Epithelial cell of prostate (primary cell): ENCODE results near the gene TTR.

Source experiments
- DNase-seq: peaks from one replicate; pipeline ENCODE4 v3.0.0-alpha.2; 2011; ENCODE audit warnings: low read depth, low spot score
- H3K27ac ChIP-seq: fragments of 450-650 bp; 2 replicates; pipeline ENCODE4 v1.5.1; 2017; ENCODE audit warnings: mild to moderate bottlenecking

The TTR gene

DNA sequence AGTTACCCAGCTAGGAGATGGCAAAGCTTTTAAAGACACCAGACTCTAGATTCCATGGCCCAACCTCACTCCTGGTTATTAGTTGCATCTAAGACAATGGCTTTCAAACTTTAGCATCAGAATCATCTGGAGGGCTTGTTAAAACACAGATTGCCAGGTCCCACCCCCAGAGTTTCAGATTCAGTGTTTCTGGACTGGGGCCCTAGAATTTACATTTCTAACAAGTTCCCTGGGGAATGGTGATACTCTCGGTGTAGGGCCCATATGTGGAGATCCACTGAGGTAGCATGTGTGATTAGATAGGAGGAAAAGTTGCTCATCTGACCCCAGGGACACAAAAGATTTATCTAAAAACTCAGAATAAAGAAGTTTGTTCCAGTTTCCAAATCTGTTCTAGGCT is 14.5 kb upstream of the TTR start:
- no peak for DNase-seq

DNA sequence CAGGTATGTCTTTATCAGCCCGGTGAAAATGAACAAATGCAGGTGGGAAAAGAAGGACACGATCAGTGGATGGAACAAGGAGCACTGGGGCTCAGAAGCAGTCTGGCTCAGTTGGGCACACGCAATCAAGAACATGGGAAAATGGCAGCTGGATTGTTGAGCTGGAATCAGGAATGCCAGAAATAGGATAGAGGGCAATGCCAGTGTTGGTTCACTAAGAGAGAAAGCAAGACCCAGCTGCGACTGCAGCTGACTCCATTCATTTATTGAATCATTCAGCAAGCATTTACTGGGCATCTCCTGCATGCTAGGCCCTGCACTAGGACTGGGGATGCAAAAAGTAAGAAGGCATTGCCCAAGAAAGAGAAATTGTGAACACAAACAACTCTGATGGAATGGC is 13.6 kb upstream of the TTR start:
- no peak for DNase-seq
- no peak overlapping the region for H3K27ac ChIP-seq

More for the DNA sequence above, 14.5 kb upstream of the TTR start:
- no peak overlapping the region for H3K27ac ChIP-seq

- DNase-seq: no peak
- H3K27ac ChIP-seq: no peak overlapping the region
These were observed 12.3 kb upstream of the TTR start for GRCh38 chr18:31579375-31579774.

GRCh38 chr18:31581498-31582197 is 10.0 kb upstream of the TTR start:
- no peak for DNase-seq
- H3K27ac ChIP-seq: peak overlapping the region; percentile 5

DNA sequence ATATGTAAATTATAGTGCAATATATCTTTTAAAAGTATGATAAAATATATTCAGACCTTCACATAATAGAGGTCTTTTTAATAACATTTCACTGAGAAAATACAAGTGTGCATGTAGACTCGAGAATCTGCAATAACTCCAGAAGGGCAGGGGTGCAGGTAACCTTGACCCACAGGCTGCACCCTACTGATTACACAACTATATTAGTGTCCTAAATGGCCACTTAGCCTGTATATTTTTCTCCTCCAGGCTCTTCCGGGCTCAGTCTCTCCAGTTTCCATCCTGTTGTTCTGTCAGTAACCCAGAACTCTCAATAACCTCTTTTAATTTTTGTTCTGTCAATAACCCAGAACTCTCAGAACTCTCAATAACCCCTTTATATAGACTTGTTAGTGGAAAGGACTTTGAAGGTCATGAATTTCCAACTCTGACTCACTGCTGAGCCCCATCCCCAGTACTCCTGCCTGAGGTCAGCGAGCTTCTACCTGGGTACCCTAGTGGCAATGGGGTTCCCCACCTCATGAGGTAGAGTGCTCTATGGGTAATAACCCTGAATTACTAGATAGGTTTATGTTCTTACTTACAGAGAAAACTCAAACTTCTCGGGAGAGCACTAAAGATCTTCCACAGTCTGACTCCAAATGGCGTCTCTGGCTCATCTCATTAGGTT is 8.4 kb upstream of the TTR start:
- no peak for DNase-seq
- H3K27ac ChIP-seq: no peak overlapping the region

DNA sequence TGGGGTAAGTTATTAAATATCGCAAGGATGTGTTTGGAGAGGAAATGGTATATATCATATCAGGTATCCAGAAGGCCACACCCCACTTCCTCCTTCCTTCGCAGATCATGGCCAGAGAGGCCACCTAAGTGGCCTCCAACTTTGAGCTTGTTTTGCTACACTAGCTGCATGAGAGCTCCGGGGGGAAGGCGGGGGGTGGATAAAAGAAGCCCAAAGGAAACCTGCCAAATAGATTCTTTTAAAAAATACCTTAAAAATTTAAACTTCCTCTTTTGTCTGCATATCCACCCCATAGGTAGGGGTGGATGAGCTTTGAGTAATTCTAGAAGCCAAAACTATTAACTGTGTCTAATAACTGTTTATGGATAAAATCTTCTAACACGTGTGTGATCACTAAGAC is 5.7 kb upstream of the TTR start:
- H3K27ac ChIP-seq: no peak overlapping the region
- no peak for DNase-seq

- no peak for DNase-seq
These were observed 5.1 kb upstream of the TTR start for GRCh38 chr18:31586616-31587015.

GRCh38 chr18:31587529-31587928 is 4.1 kb upstream of the TTR start:
- no peak overlapping the region for H3K27ac ChIP-seq

More at GRCh38 chr18:31586616-31587015, 5.1 kb upstream of the TTR start:
- no peak overlapping the region for H3K27ac ChIP-seq

GRCh38 chr18:31590570-31590969 is 1.1 kb upstream of the TTR start:
- no peak for DNase-seq
- no peak overlapping the region for H3K27ac ChIP-seq

More at GRCh38 chr18:31587529-31587928, 4.1 kb upstream of the TTR start:
- no peak for DNase-seq

DNA sequence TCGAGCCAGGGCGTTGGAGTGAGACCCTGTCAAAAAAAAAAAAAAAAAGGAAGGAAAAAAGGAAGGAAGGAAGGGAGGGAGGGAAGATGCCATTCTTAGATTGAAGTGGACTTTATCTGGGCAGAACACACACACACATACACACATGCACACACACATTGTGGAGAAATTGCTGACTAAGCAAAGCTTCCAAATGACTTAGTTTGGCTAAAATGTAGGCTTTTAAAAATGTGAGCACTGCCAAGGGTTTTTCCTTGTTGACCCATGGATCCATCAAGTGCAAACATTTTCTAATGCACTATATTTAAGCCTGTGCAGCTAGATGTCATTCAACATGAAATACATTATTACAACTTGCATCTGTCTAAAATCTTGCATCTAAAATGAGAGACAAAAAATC is 564 bp upstream of the TTR start:
- H3K27ac ChIP-seq: no peak overlapping the region
- DNase-seq: no peak

DNA sequence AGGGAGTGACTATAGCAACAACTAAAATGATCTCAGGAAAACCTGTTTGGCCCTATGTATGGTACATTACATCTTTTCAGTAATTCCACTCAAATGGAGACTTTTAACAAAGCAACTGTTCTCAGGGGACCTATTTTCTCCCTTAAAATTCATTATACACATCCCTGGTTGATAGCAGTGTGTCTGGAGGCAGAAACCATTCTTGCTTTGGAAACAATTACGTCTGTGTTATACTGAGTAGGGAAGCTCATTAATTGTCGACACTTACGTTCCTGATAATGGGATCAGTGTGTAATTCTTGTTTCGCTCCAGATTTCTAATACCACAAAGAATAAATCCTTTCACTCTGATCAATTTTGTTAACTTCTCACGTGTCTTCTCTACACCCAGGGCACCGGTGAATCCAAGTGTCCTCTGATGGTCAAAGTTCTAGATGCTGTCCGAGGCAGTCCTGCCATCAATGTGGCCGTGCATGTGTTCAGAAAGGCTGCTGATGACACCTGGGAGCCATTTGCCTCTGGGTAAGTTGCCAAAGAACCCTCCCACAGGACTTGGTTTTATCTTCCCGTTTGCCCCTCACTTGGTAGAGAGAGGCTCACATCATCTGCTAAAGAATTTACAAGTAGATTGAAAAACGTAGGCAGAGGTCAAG is 955 bp downstream of the TTR start:
- DNase-seq: no peak
- H3K27ac ChIP-seq: no peak overlapping the region

GRCh38 chr18:31595121-31595771 is 3.6 kb downstream of the TTR start:
- no peak for DNase-seq
- H3K27ac ChIP-seq: no peak overlapping the region

DNA sequence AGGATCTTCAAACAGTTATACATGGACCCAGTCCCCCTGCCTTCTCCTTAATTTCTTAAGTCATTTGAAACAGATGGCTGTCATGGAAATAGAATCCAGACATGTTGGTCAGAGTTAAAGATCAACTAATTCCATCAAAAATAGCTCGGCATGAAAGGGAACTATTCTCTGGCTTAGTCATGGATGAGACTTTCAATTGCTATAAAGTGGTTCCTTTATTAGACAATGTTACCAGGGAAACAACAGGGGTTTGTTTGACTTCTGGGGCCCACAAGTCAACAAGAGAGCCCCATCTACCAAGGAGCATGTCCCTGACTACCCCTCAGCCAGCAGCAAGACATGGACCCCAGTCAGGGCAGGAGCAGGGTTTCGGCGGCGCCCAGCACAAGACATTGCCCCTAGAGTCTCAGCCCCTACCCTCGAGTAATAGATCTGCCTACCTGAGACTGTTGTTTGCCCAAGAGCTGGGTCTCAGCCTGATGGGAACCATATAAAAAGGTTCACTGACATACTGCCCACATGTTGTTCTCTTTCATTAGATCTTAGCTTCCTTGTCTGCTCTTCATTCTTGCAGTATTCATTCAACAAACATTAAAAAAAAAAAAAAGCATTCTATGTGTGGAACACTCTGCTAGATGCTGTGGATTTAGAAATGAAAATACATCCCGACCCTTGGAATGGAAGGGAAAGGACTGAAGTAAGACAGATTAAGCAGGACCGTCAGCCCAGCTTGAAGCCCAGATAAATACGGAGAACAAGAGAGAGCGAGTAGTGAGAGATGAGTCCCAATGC is 4.6 kb downstream of the TTR start:
- no peak for DNase-seq
- no peak overlapping the region for H3K27ac ChIP-seq

- no peak overlapping the region for H3K27ac ChIP-seq
- no peak for DNase-seq
These were observed 6.5 kb downstream of the TTR start for GRCh38 chr18:31598021-31598805.

GRCh38 chr18:31603315-31603714 is 11.6 kb downstream of the TTR start:
- DNase-seq: no peak
- no peak overlapping the region for H3K27ac ChIP-seq

GRCh38 chr18:31606265-31606664 is 14.6 kb downstream of the TTR start:
- H3K27ac ChIP-seq: no peak overlapping the region
- DNase-seq: no peak

- DNase-seq: no peak
- H3K27ac ChIP-seq: no peak overlapping the region
These were observed 15.7 kb downstream of the TTR start for GRCh38 chr18:31607384-31607783.

DNA sequence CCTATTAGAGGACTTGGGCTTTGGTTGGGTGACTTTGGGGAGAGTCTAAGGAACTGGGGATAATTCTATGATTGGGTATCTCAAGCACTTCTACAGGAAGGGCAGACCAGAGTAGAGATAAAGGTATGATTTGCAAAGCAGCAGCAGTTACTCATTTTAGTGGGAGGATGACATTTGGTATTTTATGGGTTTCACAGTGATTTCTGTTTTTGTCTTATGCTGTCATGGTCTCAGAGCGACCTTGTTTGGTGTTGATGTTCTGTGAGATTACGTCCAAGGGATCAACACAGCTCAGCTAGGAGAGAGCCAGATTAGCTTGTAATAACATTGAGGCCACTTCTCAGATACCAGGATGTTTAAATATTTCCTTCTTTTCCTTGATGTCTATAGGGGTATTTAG is 18.2 kb downstream of the TTR start:
- H3K27ac ChIP-seq: no peak overlapping the region
- no peak for DNase-seq
